GM12878 (cell line): ENCODE data around the gene SRSF3. TPM values are rescaled to one million over a fixed set of nuclear protein-coding genes. Genes with fewer than 3 reads are reported as not detected.
A peak's percentile ranks its signal among the peaks of the same experiment; 100 is the strongest.

Source experiments
- ATAC-seq: fragments of 200-7000 bp; cut with Tn5 transposase; 3 replicates; pipeline ENCODE4 v1.9.1; 2020; ENCODE audit warnings: mild to moderate bottlenecking, moderate library complexity
- BruUV-seq: library from RNA; stranded (reverse); fragments of 400-500 nt; replicated peaks from 2 replicates; lab custom pipeline; 2021; lab: Mats Ljungman, UMichigan
- CTCF ChIA-PET: fragments of 300-600 bp; sonication (Branson Sonifier 250); formaldehyde crosslinking; extraction: SDS; loops from one replicate; lab custom pipeline; 2021; ENCODE audit warnings: inconsistent platforms; lab: Yijun Ruan, JAX
- POLR2A ChIA-PET: fragments of 350-600 bp; formaldehyde crosslinking; extraction: SDS; loops from one replicate; lab custom pipeline; 2021; ENCODE audit warnings: inconsistent platforms; lab: Charles Lee
- RAD21 ChIA-PET: fragments of 300-600 bp; sonication (Branson Sonifier 250); formaldehyde crosslinking; loops from one replicate; lab custom pipeline; 2023; ENCODE audit warnings: antibody characterized with exemption; ENCODE audit not compliant: unreplicated experiment; lab: Charles Lee
- SMC1A ChIA-PET: fragments of 300-600 bp; sonication (Branson Sonifier 250); formaldehyde crosslinking; loops from one replicate; lab custom pipeline; 2023; ENCODE audit not compliant: unreplicated experiment, uncharacterized antibody; lab: Charles Lee
- DNase-seq: peaks from one replicate; pipeline ENCODE4 v3.0.0-alpha.2; 2011; ENCODE audit warnings: low read depth, low spot score
- FAIRE-seq: peaks from 3 replicates; lab custom pipeline; 2011; peaks lifted over from hg19 to GRCh38; lab: Jason Lieb, UNC
- H2AFZ ChIP-seq: 2 replicates; pipeline ENCODE4 v1.6.0; 2011; ENCODE audit warnings: low read depth, low read length, control low read depth; ENCODE audit not compliant: control insufficient read depth
- H3K27ac ChIP-seq: 2 replicates; pipeline ENCODE4 v1.5.1; 2011; ENCODE audit warnings: control low read depth; ENCODE audit not compliant: control insufficient read depth, insufficient read depth
- H3K27me3 ChIP-seq, 2 experiments: replicated peaks in 1 of 2; 2 replicates each; pipeline versions ENCODE4 v1.6.0 to v1.6.1; 2011; ENCODE audit warnings: low read length in 1 of 2; ENCODE audit not compliant: control insufficient read depth in 2 of 2, insufficient read depth in 2 of 2
- H3K36me3 ChIP-seq, 2 experiments: 2 replicates each; pipeline ENCODE4 v1.5.1; 2011; ENCODE audit warnings: low read length in 1 of 2; ENCODE audit not compliant: control insufficient read depth in 2 of 2, insufficient read depth in 2 of 2
- H3K4me1 ChIP-seq: 2 replicates; pipeline ENCODE4 v1.6.1; 2011; ENCODE audit warnings: mild to moderate bottlenecking, low read length, moderate library complexity, mixed read lengths; ENCODE audit not compliant: control insufficient read depth, insufficient read depth
- H3K4me2 ChIP-seq: 2 replicates; pipeline ENCODE4 v1.6.0; 2011; ENCODE audit warnings: control low read depth; ENCODE audit not compliant: control insufficient read depth, insufficient read depth
- H3K4me3 ChIP-seq: fragments of 200-600 bp; sonication (generic); 2 replicates; pipeline ENCODE4 v1.5.1; 2016
- H3K79me2 ChIP-seq: 2 replicates; pipeline ENCODE4 v1.6.0; 2011; ENCODE audit warnings: low read length; ENCODE audit not compliant: control insufficient read depth, insufficient read depth
- H3K9ac ChIP-seq: 2 replicates; pipeline ENCODE4 v1.8.0; 2011; ENCODE audit warnings: low read length, control low read depth, mixed read lengths; ENCODE audit not compliant: control insufficient read depth, insufficient read depth
- H3K9me3 ChIP-seq: replicated peaks from 3 replicates; pipeline ENCODE4 v1.5.1; 2011; ENCODE audit warnings: mild to moderate bottlenecking, low read length; ENCODE audit not compliant: control insufficient read depth, insufficient read depth
- H4K20me1 ChIP-seq: 2 replicates; pipeline ENCODE4 v1.6.0; 2011; ENCODE audit not compliant: control insufficient read depth, insufficient read depth
- ATF2 ChIP-seq: IDR thresholded peaks from 2 replicates; pipeline ENCODE4 v1.6.1; 2012; ENCODE audit warnings: low read length, inconsistent platforms
- ATF7 ChIP-seq: fragments of 450-650 bp; IDR thresholded peaks from 2 replicates; pipeline ENCODE4 v1.6.1; 2016; ENCODE audit warnings: low read depth, mild to moderate bottlenecking
- BHLHE40 ChIP-seq, 2 experiments: fragments of 450-650 bp in 1 of 2; IDR thresholded peaks; 2 replicates each; pipeline ENCODE4 v1.6.1; 2011 to 2017; ENCODE audit warnings: low read depth in 2 of 2, borderline replicate concordance in 1 of 2, improper control_type of control experiment in 1 of 2, low read length in 1 of 2, mild to moderate bottlenecking in 1 of 2
- GATAD2B ChIP-seq: fragments of 450-650 bp; conservative IDR thresholded peaks from 2 replicates; pipeline ENCODE4 v1.6.1; 2017; ENCODE audit warnings: low read depth, mild to moderate bottlenecking, moderate library complexity
- NFXL1 ChIP-seq: fragments of 450-650 bp; IDR thresholded peaks from 2 replicates; pipeline ENCODE4 v1.6.1; 2017; ENCODE audit warnings: antibody characterized with exemption, mild to moderate bottlenecking, borderline replicate concordance
- RAD21 ChIP-seq: IDR thresholded peaks from 2 replicates; pipeline ENCODE4 v1.6.1; 2011; ENCODE audit warnings: mild to moderate bottlenecking, low read depth, low read length, moderate library complexity; ENCODE audit not compliant: insufficient read depth
- SUPT20H ChIP-seq: IDR thresholded peaks from 2 replicates; pipeline ENCODE4 v1.6.1; 2011; ENCODE audit warnings: low read depth, mild to moderate bottlenecking, low read length, moderate library complexity, borderline replicate concordance; ENCODE audit not compliant: control insufficient read depth
- ZNF384 ChIP-seq: IDR thresholded peaks from 2 replicates; pipeline ENCODE4 v1.6.1; 2012; ENCODE audit warnings: low read depth, mild to moderate bottlenecking, low read length, improper control_type of control experiment, borderline replicate concordance
- WGBS: methylation state at CpG from one replicate; pipeline ENCODE4 v1.1.6; 2016; ENCODE audit warnings: low lambda C conversion rate; ENCODE audit not compliant: insufficient replicate concordance, insufficient coverage; ENCODE audit errors: missing lambda C conversion rate; 5-methylcytosine and 5-hydroxymethylcytosine counted together
- in situ Hi-C: fragments of 300-500 bp; cut with MboI; formaldehyde crosslinking; loops from 9 replicates; pipeline ENCODE4 v1.14.3; 2018; ENCODE audit warnings: mixed read lengths
- intact Hi-C: fragments of 100-400 bp; cut with micrococcal nuclease; formaldehyde crosslinking; loops from one replicate; pipeline ENCODE4 v1.14.2; 2022; ENCODE audit not compliant: unreplicated experiment
- polyA plus RNA-seq, 11 experiments: library from polyadenylated mRNA; depleted of rRNA in 4 of 11; unstranded in 6 of 11; stranded (reverse) in 5 of 11; fragments of >200 nt; fragmentation: Nextera tagmentation in 4 of 11; fragmentation: Illumina TruSeq in 1 of 11; extraction: Ambion mirVana in 4 of 11; extraction: Trizol in 1 of 11; gene quantifications; 1 replicate in 1 of 11; 2 replicates in 10 of 11; pipeline versions ENCODE4 v1.2.1 to v1.2.3, GENCODE V29; 2011 to 2016; ENCODE audit warnings: inconsistent platforms in 2 of 11, missing spikeins in 2 of 11, low read depth in 1 of 11
- total RNA-seq, 4 experiments: library from RNA; depleted of rRNA in 3 of 4; stranded (reverse); fragments of >200 nt in 3 of 4; fragmentation: Illumina TruSeq in 1 of 4; extraction: Trizol in 1 of 4; gene quantifications; 2 replicates each; pipeline versions ENCODE4 v1.2.1 to v1.2.3, GENCODE V29; 2013 to 2021
- TF ChIP-seq, protein P1 (sequence below): IDR thresholded peaks from 2 replicates; pipeline ENCODE4 v1.6.1; 2012; ENCODE audit warnings: improper control_type of control experiment, low read depth, low read length; ENCODE audit not compliant: insufficient replicate concordance
- TF ChIP-seq, protein P2 (sequence below): IDR thresholded peaks from 2 replicates; pipeline ENCODE4 v1.6.1; 2011; ENCODE audit warnings: borderline replicate concordance, low read depth, mild to moderate bottlenecking, moderate library complexity, low read length; ENCODE audit not compliant: insufficient read depth, poor library complexity, severe bottlenecking

The SRSF3 gene
- total and polyA plus RNA-seq, 10 of the 15 experiments (the other 5 are each of a cell fraction or from before 2014, with no cell fraction given) = 195 to 1,377 (median 493) TPM

GRCh38 chr6:36615018-36615761, 21.0 kb downstream of the SRSF3 start (continued):
- peak in 1 of 2 experiments; percentile 61; a peak in 1 of 4 replicates for TF ChIP-seq BHLHE40 (IDR thresholded peaks at IDR 0.05; ENCODE audit: borderline replicate concordance in 1 of 2, low read depth in 2 of 2, low read length in 1 of 2)
- peak; percentile 74 for TF ChIP-seq ATF7
- TF ChIP-seq NFXL1 = no peak
- TF ChIP-seq ATF2 = 0 out of 2 replicates have a peak, but pooled peaks have one; percentile 46
- peak; percentile 99 for TF ChIP-seq ZNF384
- peak; percentile 97 for TF ChIP-seq RAD21
- TF ChIP-seq, all 136 proteins: peak for 17

DNA sequence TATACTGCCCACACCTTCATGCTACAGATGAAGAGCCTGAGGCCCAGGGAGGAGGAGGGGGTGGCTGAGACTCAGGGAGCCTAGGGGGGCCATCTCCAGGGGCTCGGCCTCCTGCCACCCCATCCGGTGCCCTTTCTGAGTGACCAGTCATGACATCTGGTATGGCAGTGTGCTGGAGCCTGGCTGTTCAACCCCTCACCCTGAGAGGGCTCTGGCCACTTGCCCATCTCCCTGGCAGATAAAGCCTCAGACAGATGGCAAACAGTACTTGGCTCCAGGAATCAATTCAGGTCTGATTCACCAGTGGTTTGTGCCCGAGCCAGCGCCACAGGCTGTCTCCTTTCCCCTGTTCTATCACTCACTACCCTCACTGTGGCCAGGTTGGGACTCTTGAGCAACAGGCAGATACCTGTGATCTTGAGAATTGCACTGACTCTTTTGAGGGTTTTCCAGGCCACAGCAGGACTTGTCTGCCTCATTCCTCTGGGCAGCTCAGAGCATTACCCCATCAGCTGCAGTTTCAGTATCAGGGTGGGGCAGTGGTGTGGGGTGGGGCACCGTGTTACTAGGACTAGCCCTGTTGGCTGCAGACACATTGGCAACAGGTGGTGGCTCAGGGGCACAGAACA, 22.8 kb downstream of the SRSF3 start:
- Histone ChIP-seq H3K9me3 (no peaks in the 10 kb centered on the region), H3K36me3 (peaks cover 0 to 7% of the 10 kb centered on the region in 2 experiments; a peak in 2 of 4 replicates), H3K4me3 (no peak overlapping the region), H3K27ac (no peak overlapping the region), H3K27me3 (no peaks in the 10 kb centered on the region), H3K79me2 (no peaks in the 10 kb centered on the region), H3K4me2 (no peak overlapping the region), H4K20me1 (no peaks in the 10 kb centered on the region), H3K4me1 (peaks cover 6% of the 10 kb centered on the region), H3K9ac (no peak overlapping the region), H2AFZ (no peak overlapping the region)
- ChIA-PET SMC1A (interaction anchor here (1.0 to 4.0 kb wide), 7 partner anchors 10 to 152 kb away, joined by 3 to 111 read pairs (median 4); partner anchors contain the start of gene CDKN1A), CTCF (interaction anchor here (0.6 to 3.2 kb wide), 13 partner anchors 7 to 166 kb away, joined by 3 to 121 read pairs (median 27); partner anchors contain the start of gene CDKN1A), RAD21 (interaction anchor here (1.3 to 3.6 kb wide), 2 partner anchors 76 to 140 kb away, joined by 3 to 95 read pairs; no protein-coding TSS in a partner anchor), POLR2A (interaction anchor here (0.5 kb wide), 1 partner anchor 181 kb away, joined by 6 read pairs; no protein-coding TSS in a partner anchor)
- intact Hi-C loops = no loop called here
- ATAC-seq (peak; percentile 62), FAIRE-seq (no peak), DNase-seq (no peak)
- BruUV-seq = no TSS peak
- WGBS = 80% methylated on average over 5 of the region's 5 CpGs
- in situ Hi-C loops = no loop called here
- TF ChIP-seq, protein P1, sequence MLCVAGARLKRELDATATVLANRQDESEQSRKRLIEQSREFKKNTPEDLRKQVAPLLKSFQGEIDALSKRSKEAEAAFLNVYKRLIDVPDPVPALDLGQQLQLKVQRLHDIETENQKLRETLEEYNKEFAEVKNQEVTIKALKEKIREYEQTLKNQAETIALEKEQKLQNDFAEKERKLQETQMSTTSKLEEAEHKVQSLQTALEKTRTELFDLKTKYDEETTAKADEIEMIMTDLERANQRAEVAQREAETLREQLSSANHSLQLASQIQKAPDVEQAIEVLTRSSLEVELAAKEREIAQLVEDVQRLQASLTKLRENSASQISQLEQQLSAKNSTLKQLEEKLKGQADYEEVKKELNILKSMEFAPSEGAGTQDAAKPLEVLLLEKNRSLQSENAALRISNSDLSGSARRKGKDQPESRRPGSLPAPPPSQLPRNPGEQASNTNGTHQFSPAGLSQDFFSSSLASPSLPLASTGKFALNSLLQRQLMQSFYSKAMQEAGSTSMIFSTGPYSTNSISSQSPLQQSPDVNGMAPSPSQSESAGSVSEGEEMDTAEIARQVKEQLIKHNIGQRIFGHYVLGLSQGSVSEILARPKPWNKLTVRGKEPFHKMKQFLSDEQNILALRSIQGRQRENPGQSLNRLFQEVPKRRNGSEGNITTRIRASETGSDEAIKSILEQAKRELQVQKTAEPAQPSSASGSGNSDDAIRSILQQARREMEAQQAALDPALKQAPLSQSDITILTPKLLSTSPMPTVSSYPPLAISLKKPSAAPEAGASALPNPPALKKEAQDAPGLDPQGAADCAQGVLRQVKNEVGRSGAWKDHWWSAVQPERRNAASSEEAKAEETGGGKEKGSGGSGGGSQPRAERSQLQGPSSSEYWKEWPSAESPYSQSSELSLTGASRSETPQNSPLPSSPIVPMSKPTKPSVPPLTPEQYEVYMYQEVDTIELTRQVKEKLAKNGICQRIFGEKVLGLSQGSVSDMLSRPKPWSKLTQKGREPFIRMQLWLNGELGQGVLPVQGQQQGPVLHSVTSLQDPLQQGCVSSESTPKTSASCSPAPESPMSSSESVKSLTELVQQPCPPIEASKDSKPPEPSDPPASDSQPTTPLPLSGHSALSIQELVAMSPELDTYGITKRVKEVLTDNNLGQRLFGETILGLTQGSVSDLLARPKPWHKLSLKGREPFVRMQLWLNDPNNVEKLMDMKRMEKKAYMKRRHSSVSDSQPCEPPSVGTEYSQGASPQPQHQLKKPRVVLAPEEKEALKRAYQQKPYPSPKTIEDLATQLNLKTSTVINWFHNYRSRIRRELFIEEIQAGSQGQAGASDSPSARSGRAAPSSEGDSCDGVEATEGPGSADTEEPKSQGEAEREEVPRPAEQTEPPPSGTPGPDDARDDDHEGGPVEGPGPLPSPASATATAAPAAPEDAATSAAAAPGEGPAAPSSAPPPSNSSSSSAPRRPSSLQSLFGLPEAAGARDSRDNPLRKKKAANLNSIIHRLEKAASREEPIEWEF = no peak
- TF ChIP-seq GATAD2B = no peak
- TF ChIP-seq, protein P2, sequence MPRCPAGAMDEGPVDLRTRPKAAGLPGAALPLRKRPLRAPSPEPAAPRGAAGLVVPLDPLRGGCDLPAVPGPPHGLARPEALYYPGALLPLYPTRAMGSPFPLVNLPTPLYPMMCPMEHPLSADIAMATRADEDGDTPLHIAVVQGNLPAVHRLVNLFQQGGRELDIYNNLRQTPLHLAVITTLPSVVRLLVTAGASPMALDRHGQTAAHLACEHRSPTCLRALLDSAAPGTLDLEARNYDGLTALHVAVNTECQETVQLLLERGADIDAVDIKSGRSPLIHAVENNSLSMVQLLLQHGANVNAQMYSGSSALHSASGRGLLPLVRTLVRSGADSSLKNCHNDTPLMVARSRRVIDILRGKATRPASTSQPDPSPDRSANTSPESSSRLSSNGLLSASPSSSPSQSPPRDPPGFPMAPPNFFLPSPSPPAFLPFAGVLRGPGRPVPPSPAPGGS = no peak
- no peak for TF ChIP-seq SUPT20H
